Measurements from ENCODE around the gene PHF14. TPM values are rescaled to one million over a fixed set of nuclear protein-coding genes. Genes with fewer than 3 reads are reported as not detected.

PHF14 gene
- total RNA-seq, 2 donors from 2014 or later, result 25.1 to 25.7 TPM

GRCh38 chr7:11026452-11027359 is 53.0 kb downstream of the PHF14 start:
- no peaks in the 10 kb centered on the region for H3K36me3 ChIP-seq
- no peak for DNase-seq (ENCODE audit: low spot score)
- H3K9me3 ChIP-seq, result no peaks in the 10 kb centered on the region
- H3K27ac ChIP-seq, result no peak overlapping the region
- 73% methylated on average over 2 of the region's 2 CpGs for WGBS
- TF ChIP-seq POLR2A (IDR thresholded peaks at IDR 0.05) (no peak), POLR2AphosphoS5 (IDR thresholded peaks at IDR 0.05) (no peak)
- TF ChIP-seq, protein P1, sequence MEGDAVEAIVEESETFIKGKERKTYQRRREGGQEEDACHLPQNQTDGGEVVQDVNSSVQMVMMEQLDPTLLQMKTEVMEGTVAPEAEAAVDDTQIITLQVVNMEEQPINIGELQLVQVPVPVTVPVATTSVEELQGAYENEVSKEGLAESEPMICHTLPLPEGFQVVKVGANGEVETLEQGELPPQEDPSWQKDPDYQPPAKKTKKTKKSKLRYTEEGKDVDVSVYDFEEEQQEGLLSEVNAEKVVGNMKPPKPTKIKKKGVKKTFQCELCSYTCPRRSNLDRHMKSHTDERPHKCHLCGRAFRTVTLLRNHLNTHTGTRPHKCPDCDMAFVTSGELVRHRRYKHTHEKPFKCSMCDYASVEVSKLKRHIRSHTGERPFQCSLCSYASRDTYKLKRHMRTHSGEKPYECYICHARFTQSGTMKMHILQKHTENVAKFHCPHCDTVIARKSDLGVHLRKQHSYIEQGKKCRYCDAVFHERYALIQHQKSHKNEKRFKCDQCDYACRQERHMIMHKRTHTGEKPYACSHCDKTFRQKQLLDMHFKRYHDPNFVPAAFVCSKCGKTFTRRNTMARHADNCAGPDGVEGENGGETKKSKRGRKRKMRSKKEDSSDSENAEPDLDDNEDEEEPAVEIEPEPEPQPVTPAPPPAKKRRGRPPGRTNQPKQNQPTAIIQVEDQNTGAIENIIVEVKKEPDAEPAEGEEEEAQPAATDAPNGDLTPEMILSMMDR (IDR thresholded peaks at IDR 0.05), result no peak
- H3K27me3 ChIP-seq (replicated peaks; ENCODE audit: insufficient read depth), result no peaks in the 10 kb centered on the region
- no peaks in the 10 kb centered on the region for H3K4me1 ChIP-seq (replicated peaks)
- intact Hi-C loops (cut with DNase I), result no loop called here
- no peak overlapping the region for H3K4me3 ChIP-seq

- H3K4me1 ChIP-seq (replicated peaks), result no peaks in the 10 kb centered on the region
- intact Hi-C loops (cut with DNase I), result no loop called here
- no peak for DNase-seq (ENCODE audit: low spot score)
- TF ChIP-seq POLR2AphosphoS5 (IDR thresholded peaks at IDR 0.05) (no peak), POLR2A (IDR thresholded peaks at IDR 0.05) (no peak)
- TF ChIP-seq, protein P1 (IDR thresholded peaks at IDR 0.05), result no peak
- no peaks in the 10 kb centered on the region for H3K9me3 ChIP-seq
- no peaks in the 10 kb centered on the region for H3K36me3 ChIP-seq
- whole genome bisulfite sequencing, result 63% methylated on average over 4 of the region's 4 CpGs
- H3K27me3 ChIP-seq (replicated peaks; ENCODE audit: insufficient read depth), result no peaks in the 10 kb centered on the region
- no peak overlapping the region for H3K4me3 ChIP-seq
- no peak overlapping the region for H3K27ac ChIP-seq
These were observed 62.0 kb downstream of the PHF14 start for GRCh38 chr7:11035661-11036060.

DNA sequence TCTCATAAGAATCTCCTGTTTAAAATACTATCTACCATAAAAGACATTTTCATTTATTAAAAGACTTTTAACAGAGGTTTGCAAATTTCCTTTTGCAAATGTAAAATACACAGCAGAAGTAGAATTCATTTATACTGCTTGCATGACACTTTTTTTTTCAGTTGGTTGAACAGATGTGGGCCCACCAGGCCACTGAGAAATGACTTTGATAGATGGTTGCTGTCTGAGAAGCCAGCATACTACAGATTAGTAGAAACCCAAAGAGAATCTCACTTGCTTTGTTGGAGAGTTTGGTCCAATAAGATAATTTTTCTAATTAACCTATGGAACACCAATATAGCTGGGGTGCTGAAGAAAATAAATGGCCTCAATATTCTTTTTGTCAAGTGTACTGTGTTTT is 66.3 kb downstream of the PHF14 start:
- H3K9me3 ChIP-seq, result no peaks in the 10 kb centered on the region
- intact Hi-C loops (cut with DNase I), result no loop called here
- no peaks in the 10 kb centered on the region for H3K36me3 ChIP-seq

GRCh38 chr7:11054033-11054432 is 80.4 kb downstream of the PHF14 start:
- H3K4me3 ChIP-seq, result no peak overlapping the region
- no peaks in the 10 kb centered on the region for H3K27me3 ChIP-seq (replicated peaks; ENCODE audit: insufficient read depth)
- DNase-seq (ENCODE audit: low spot score), result no peak
- TF ChIP-seq POLR2AphosphoS5 (IDR thresholded peaks at IDR 0.05) (no peak), POLR2A (IDR thresholded peaks at IDR 0.05) (no peak)
- TF ChIP-seq, protein P1 (IDR thresholded peaks at IDR 0.05), result no peak
- no peak overlapping the region for H3K27ac ChIP-seq
- intact Hi-C loops (cut with DNase I), result no loop called here
- WGBS, result 98% methylated on average over 2 of the region's 2 CpGs
- no peaks in the 10 kb centered on the region for H3K4me1 ChIP-seq (replicated peaks)
- H3K9me3 ChIP-seq, result no peaks in the 10 kb centered on the region
- H3K36me3 ChIP-seq, result no peaks in the 10 kb centered on the region

More for the DNA sequence above, 66.3 kb downstream of the PHF14 start:
- Histone ChIP-seq H3K4me1 (replicated peaks) (no peaks in the 10 kb centered on the region), H3K4me3 (no peak overlapping the region), H3K27ac (no peak overlapping the region), H3K27me3 (replicated peaks; ENCODE audit: insufficient read depth) (no peaks in the 10 kb centered on the region)
- TF ChIP-seq POLR2A (IDR thresholded peaks at IDR 0.05), result no peak
- TF ChIP-seq, protein P1 (IDR thresholded peaks at IDR 0.05), result no peak
- no peak for TF ChIP-seq POLR2AphosphoS5 (IDR thresholded peaks at IDR 0.05)
- DNase-seq (ENCODE audit: low spot score), result no peak

DNA sequence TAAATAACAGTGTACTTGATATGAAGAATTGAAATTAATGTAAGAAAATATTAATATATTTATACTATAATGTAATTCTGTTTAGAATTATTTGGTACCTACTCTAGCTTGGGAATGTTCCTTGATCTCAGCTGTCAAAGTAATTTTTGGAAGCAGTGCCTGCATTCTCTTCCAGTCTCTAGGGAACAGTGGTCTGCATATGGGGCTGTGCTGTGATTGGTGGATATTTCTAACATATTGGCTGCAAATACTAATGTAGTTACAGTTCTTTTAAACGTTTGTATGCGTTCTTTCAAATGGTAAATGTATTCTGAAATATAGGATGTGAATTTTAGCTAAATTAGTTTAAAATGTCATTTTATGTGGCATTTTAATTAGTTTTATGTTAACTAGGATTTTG is 87.2 kb downstream of the PHF14 start:
- WGBS, result 64% methylated on average over 2 of the region's 2 CpGs
- H3K27me3 ChIP-seq (replicated peaks; ENCODE audit: insufficient read depth), result no peaks in the 10 kb centered on the region
- no peak overlapping the region for H3K4me3 ChIP-seq
- no peaks in the 10 kb centered on the region for H3K9me3 ChIP-seq
- H3K27ac ChIP-seq, result no peak overlapping the region
- intact Hi-C loops (cut with DNase I), result no loop called here
- TF ChIP-seq, protein P1 (IDR thresholded peaks at IDR 0.05), result no peak
- TF ChIP-seq POLR2AphosphoS5 (IDR thresholded peaks at IDR 0.05), result no peak
- TF ChIP-seq POLR2A (IDR thresholded peaks at IDR 0.05), result no peak
- no peaks in the 10 kb centered on the region for H3K36me3 ChIP-seq
- no peak for DNase-seq (ENCODE audit: low spot score)
- H3K4me1 ChIP-seq (replicated peaks), result no peaks in the 10 kb centered on the region
